ENCODE data around the gene PDCD1.

PDCD1 gene

DNA sequence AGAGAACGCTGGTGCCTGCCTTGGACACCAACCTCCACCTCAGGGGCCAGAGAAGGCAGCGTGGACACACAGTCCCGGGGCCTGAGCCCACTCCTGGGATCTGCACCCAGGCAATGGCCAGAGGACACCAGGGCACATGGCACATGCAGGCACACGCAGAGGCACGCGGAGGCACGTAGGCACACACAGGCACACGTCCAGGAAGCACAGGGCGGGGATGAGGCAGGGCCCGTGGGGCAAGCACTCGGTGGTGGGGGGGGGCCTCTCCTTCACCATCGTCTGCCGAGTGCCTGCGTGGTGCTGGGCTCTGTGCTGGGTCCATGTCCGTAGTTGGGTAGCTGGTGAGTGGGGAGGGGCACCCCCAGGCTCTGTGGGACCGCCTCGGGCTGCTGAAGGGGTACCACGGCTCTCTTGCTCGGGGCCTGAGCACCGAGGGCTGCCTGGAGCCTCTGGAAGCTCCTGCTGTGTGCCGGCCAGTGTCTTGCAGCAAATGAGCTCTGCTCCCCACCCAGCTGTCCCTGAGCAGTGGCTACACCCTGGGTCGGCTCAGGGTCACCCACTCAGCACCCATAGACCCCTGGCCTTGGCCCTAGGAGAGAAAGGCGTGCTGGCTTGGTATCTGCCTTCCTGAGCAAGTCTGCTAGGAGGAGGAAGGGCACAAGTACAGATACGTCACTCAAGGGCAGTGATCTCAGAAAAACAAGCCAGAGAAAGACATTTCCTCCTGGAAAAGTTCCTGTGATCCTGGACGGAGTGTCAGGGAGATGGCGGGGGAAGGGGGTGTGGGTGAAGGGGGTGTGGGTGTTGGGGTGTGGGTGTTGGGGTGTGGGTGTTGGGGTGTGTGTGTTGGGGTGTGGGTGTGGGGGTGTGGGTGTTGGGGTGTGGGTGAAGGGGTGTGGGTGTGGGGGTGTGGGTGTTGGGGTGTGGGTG lies 37.3 kb upstream of the PDCD1 start:
- DNase-seq (ENCODE audit: low read depth), result no peak

DNA sequence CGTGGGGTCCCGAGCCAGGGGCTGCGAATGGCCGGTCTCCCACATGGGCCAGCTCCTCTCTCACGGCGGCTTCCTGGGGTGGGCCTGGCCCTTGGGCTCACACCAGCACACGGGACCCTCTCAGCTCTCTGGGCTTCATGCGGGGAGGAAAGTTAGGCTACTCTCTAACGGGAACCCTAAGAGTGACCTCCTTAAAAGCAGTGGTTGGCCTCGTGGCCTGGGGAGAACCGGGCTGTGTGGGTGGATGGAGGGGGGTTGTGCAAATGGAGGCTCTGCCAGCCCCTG lies 36.7 kb upstream of the PDCD1 start:
- DNase-seq (ENCODE audit: low read depth), result no peak

DNA sequence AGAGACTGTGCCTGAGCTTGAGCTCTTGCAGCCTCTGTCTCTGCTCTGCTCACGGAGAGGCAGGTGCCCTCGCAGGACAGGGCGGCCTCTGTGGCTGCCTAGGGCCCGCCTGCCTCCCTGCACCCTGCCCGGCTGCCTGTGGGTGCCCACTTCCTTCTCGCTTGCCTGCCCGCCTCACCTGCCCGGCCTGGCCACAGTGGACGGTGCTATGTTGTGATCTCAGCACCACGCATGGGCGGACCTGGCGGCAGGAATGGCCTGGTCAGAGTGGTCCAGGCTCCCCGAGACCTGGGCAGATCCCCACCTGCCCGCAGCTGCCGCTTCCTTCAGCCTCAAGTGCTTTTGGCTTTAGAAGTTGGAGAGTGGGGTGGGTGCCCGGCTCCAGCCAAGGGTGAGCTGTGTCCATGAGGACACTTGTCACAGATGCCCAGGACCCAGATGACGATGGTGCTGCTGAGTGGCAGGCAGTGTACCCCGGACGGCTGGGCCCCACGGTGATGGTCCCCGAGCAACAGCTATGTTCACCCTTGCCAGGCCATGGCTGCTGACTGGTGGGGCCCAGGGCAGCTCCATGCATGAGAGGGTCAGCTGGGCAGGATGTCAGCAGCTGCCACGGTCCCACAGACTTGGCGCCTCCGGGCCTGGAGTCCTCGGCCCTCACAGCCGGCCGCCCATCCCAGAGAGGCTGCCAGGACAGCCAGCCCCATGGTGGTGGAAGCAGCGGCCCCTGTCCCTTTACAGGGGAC lies 36.2 kb upstream of the PDCD1 start:
- DNase-seq (ENCODE audit: low read depth), result no peak

GRCh38 chr2:241894056-241894641 lies 35.5 kb upstream of the PDCD1 start:
- DNase-seq (ENCODE audit: low read depth), result no peak

DNA sequence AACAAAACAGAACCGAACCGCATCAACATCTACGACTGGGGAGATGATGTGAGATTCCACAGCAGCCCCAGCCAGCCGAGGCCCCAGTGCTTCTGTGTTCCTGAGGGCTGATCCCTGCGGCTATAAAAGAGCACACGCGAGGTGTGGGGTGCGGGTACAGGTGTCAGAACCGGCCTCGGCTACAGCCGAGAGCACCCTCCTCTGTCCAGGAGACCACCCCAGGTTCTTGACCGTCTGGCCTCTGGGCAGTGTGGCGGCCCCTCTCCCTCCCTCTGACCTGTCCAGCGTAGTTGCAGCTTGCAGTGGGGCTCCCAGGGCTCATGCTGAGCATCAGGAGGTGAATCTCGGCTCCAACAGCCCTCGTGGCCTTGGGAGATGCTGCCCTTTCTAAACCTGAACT lies 34.6 kb upstream of the PDCD1 start:
- DNase-seq (ENCODE audit: low read depth), result no peak

DNA sequence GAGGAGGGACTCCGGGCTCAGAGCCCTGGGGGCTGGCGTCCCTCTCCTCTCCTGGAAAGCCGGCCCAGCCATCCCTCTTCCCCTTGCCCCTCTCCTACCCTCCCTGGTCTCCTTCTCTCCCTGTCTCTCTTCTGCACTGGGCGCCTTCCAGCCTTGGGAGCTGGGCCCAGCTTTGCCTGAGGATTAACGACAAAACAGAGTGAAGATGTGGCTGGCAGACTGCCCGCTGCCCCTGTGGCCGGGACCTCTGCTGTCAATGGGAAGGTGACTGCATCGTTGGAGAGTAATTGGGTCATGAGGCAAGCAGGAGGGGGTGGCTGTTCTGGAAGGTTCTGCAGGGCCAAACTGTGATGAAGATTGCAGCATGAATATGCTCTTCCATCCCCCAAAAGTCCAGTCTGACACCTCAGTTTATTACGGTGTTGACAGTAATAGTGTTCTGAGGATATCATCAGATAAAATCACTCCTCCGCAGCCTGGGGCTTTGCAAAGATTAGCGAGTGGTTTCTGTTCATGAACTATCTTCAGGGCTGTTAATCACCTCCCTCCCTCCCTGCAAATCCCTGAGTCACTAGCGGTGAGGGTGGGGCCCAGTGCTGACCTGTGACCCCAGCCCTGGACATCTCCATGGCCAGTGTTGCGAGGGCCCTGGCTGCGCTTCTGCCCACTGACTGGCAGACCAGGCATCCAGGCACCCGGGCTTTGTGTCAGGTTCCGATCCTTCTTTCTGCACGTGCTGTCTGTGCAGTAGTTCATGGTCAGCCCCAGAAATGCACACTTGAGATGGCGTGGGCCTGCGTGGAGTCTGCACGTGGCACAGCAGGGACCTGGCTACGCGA lies 33.8 kb upstream of the PDCD1 start:
- DNase-seq (ENCODE audit: low read depth), result no peak

- DNase-seq (ENCODE audit: low read depth), result no peak
These were observed 33.2 kb upstream of the PDCD1 start for GRCh38 chr2:241891988-241892298.

- no peak for DNase-seq (ENCODE audit: low read depth)
These were observed 32.8 kb upstream of the PDCD1 start for GRCh38 chr2:241891315-241891987.

DNA sequence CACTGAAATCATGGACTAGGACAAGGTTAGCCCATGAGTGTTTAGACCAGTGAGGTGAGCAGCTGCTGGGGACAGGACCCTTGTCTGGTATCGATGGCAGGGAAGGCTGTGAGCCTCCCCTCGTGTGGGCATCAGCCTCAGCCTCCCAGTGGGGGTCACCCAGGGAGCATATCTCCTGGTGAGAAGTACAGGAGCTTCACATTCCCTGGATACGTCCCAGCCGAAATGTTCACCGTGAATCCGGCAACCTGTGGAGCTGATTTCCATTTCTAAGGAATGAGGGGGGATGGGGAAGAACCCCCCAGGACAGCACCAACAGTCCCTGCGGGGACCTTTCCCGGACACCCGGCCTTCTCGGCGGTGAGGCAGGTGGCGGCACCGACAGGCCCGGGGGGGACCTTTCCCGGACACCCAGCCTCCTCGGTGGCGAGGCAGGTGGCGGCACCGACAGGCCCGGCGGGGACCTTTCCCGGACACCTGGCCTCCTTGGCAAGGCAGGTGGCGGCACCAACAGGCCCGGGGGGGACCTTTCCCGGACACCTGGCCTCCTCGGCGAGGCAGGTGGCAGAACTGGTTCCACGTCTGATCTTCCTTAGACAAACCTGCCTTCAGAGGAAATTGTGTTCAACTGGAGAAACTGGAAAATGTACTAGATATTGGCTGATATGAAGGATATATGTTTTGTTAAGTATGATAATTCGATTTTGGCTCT lies 32.0 kb upstream of the PDCD1 start:
- no peak for DNase-seq (ENCODE audit: low read depth)

- DNase-seq (ENCODE audit: low read depth), result no peak
These were observed 29.9 kb upstream of the PDCD1 start for GRCh38 chr2:241888641-241889040.

DNA sequence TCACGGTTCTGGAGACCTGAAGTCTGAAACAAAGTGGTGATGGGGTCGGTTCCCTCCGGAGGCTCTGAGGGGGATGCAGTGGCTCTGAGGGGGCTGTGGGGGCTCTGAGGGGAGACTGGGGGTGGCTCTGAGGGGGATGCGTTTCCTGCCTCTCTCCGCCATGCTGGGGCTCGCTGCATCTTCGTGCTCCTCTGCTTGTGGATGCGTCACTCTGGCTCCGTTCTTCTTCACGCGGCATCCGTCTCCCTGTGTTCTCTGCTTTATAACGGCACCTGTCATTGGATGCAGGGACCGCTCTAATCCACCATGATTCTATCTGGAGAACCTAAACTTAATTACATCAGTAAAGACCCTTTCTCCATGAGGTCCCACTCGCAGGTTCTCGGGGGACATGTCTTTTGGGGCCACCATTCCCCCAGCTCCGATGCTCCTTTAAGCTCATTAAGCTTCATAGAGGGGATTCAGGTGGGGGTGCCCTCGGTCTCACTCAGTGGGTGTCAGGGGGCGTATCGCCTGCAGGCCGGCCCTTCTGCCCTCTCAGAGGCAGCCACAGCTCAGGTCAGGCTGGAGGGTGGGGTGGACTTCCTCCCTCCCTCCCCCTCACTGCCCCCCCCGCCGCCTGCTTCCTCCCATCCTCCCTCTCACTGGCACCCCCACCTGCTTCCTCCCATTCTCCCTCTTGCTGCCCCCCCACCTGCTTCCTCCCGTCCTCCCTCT lies 29.3 kb upstream of the PDCD1 start:
- DNase-seq (ENCODE audit: low read depth), result no peak

- DNase-seq (ENCODE audit: low read depth), result no peak
These were observed 28.2 kb upstream of the PDCD1 start for GRCh38 chr2:241886840-241887447.

GRCh38 chr2:241885946-241886643 lies 27.4 kb upstream of the PDCD1 start:
- no peak for DNase-seq (ENCODE audit: low read depth)

DNA sequence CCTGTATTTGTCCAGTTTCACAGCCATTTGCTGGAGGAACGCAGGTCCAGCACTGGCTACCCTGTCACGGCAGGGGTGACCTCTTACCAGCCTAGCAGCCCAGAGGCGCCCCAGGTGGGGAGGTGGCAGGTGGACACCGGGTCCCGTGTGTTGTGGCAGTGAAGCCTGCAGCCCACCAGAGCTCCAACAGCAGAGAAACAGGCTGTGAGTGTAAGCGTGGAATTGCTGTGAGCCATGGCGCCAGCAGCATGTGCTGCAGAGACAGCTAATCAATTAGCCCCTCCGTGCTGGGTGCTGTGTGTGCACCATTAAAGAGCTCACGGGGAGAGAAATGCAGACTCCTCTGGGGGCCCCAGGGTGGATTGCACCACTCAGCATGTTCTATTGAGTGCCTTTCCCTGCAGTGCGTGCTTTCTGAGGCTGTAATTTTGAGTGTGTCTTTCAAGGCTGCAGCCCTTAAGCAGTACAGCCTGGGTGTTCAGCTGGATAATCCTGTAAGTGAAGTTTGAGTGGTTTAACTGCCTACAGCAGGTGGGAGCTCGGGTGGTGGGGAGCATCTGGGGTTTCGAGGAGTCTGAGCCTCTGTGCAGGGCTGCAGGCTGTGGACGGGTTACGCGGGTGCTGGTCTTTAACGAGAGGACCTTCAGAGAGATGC lies 26.7 kb upstream of the PDCD1 start:
- no peak for DNase-seq (ENCODE audit: low read depth)

DNA sequence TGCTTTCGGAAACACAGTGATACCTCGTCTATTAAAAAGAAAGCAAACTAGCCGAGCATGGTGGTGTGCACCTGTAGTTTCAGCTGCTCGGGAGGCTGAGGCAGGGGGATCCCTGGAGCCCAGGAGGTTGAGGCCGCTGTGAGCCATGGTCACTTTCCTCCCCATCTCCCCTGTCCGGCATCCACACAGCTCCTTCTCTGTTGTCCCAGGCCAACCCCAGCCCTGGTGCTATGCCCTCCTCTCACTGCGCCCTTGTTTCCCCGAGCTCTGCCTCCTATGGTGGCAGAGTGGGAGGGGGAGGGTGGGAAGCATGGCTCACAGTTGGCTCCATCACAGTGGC lies 26.2 kb upstream of the PDCD1 start:
- DNase-seq (ENCODE audit: low read depth), result no peak

- DNase-seq (ENCODE audit: low read depth), result peak; percentile 71
These were observed 23.5 kb upstream of the PDCD1 start for GRCh38 chr2:241882091-241882625.

- no peak for DNase-seq (ENCODE audit: low read depth)
These were observed 21.8 kb upstream of the PDCD1 start for GRCh38 chr2:241880311-241881073.

DNA sequence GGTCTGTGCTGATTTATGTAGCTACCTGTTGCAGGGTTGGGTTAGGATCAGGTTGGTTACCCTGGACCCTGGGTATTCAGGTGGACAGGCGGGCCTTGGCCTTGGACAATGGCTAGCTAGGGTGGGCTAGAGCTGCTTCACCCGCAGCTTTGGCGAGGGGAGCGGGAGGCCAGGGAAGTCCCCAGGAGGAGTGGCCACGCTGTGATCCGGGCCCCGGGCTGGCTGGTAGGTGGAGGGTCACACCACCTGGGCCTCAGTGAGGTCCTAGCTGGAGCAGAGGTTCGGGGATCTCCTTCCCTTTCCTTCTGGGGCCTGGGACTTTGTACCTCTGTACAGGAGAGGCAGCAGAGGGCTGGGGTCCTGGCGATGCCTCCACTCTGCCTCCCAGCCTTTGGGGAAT lies 20.6 kb upstream of the PDCD1 start:
- no peak for DNase-seq (ENCODE audit: low read depth)
